HEK293 (cell line): ENCODE measurements around the gene UCP3.

Source experiments
- AEBP2 ChIP-seq: fragments of 450-650 bp; formaldehyde crosslinking; IDR thresholded peaks from 2 replicates; pipeline ENCODE4 v1.5.1; 2016; ENCODE audit warnings: missing biosample characterization, missing genetic modification characterization, borderline replicate concordance
- CTCF ChIP-seq: fragments of 450-650 bp; formaldehyde crosslinking; IDR thresholded peaks from 2 replicates; pipeline ENCODE4 v1.5.1; 2016; ENCODE audit warnings: missing biosample characterization, missing genetic modification characterization
- KLF10 ChIP-seq: fragments of 450-650 bp; IDR thresholded peaks from 2 replicates; pipeline ENCODE4 v1.5.1; 2018; ENCODE audit warnings: missing biosample characterization, mild to moderate bottlenecking, missing genetic modification characterization
- TCF7L2 ChIP-seq: IDR thresholded peaks from 2 replicates; pipeline ENCODE4 v1.6.1; 2011; ENCODE audit warnings: low read depth, mild to moderate bottlenecking, inconsistent platforms, low read length, moderate library complexity, borderline replicate concordance
- YY1 ChIP-seq: fragments of 450-650 bp; formaldehyde crosslinking; IDR thresholded peaks from 2 replicates; pipeline ENCODE4 v1.5.1; 2018; ENCODE audit warnings: missing biosample characterization, missing genetic modification characterization
- ZBTB7A ChIP-seq: fragments of 450-650 bp; formaldehyde crosslinking; IDR thresholded peaks from 2 replicates; pipeline ENCODE4 v1.5.1; 2016; ENCODE audit warnings: low read depth, missing biosample characterization, missing genetic modification characterization
- ZNF18 ChIP-seq: fragments of 450-650 bp; formaldehyde crosslinking; IDR thresholded peaks from 2 replicates; pipeline ENCODE4 v1.5.1; 2016; ENCODE audit warnings: missing biosample characterization, missing genetic modification characterization
- ZNF513 ChIP-seq: fragments of 450-650 bp; IDR thresholded peaks from 2 replicates; pipeline ENCODE4 v1.5.1; 2018; ENCODE audit warnings: missing biosample characterization, missing genetic modification characterization
- ZNF624 ChIP-seq: fragments of 450-650 bp; formaldehyde crosslinking; IDR thresholded peaks from 2 replicates; pipeline ENCODE4 v1.5.1; 2017; ENCODE audit warnings: missing biosample characterization, missing genetic modification characterization
- ZNF76 ChIP-seq: fragments of 450-650 bp; formaldehyde crosslinking; IDR thresholded peaks from 2 replicates; pipeline ENCODE4; 2016; ENCODE audit warnings: low read depth, missing biosample characterization, missing genetic modification characterization, borderline replicate concordance
- ZSCAN5A ChIP-seq: fragments of 450-650 bp; formaldehyde crosslinking; IDR thresholded peaks from 2 replicates; pipeline ENCODE4 v1.5.1; 2016; ENCODE audit warnings: missing biosample characterization, missing genetic modification characterization

GRCh38 chr11:73971175-73971719 is 37.6 kb downstream of the UCP3 start:
- no peak for TF ChIP-seq ZNF624 (tag by site-specific recombination)
- no peak for TF ChIP-seq CTCF (tag by site-specific recombination)
- TF ChIP-seq ZSCAN5A (tag by site-specific recombination), result no peak
- no peak for TF ChIP-seq AEBP2 (tag by site-specific recombination)
- TF ChIP-seq ZNF76 (tag by site-specific recombination), result no peak
- TF ChIP-seq TCF7L2, result no peak
- no peak for TF ChIP-seq YY1 (tag by site-specific recombination)
- TF ChIP-seq ZNF18, result no peak
- TF ChIP-seq KLF10, result no peak
- TF ChIP-seq ZNF513 (tag by site-specific recombination), result no peak
- no peak for TF ChIP-seq ZBTB7A (tag by site-specific recombination)
